ENCODE results near the gene TBPL1. TPM values are rescaled to one million over a fixed set of nuclear protein-coding genes. Genes with fewer than 3 reads are reported as not detected.

Gene TBPL1
- total and polyA plus RNA-seq, 9 of the 15 experiments (the other 6 are each of a cell fraction or from before 2014, with no cell fraction given) = 78.1 to 152 (median 107) TPM

GRCh38 chr6:134016558-134016814 is 63.5 kb downstream of the TBPL1 start:
- Histone ChIP-seq H3K4me3 (no peak overlapping the region), H3K9ac (ENCODE audit: insufficient read depth in 1 of 2, low read depth in 2 of 2, low read length in 2 of 2) (no peak overlapping the region), H2AFZ (ENCODE audit: low read depth, low read length) (no peak overlapping the region), H3K9me1 (ENCODE audit: control insufficient read depth, insufficient read depth, low read length) (no peaks in the 10 kb centered on the region), H3K4me2 (ENCODE audit: insufficient read depth, low read length) (no peak overlapping the region), H3K27me3 (ENCODE audit: control insufficient read depth in 2 of 2, insufficient read depth in 2 of 2, low read length in 2 of 2) (no peaks in the 10 kb centered on the region), H3K79me2 (ENCODE audit: control insufficient read depth, insufficient read depth, low read length) (no peaks in the 10 kb centered on the region), H3K4me1 (replicated peaks in 1 of 2; ENCODE audit: control insufficient read depth in 2 of 2, insufficient read depth in 2 of 2, low read length in 2 of 2) (peaks cover 4 to 16% of the 10 kb centered on the region in 2 experiments), H3K36me3 (ENCODE audit: control insufficient read depth, insufficient read depth, low read length) (no peaks in the 10 kb centered on the region), H3K27ac (ENCODE audit: extremely low read depth, low read depth, low read length) (no peak overlapping the region), H3K9me3 (replicated peaks; ENCODE audit: control insufficient read depth, insufficient read depth, low read depth, low read length) (no peaks in the 10 kb centered on the region), H4K20me1 (replicated peaks; ENCODE audit: control insufficient read depth, insufficient read depth, low read length) (no peaks in the 10 kb centered on the region)
- ChIA-PET POLR2A (interaction anchor here (1.3 to 1.5 kb wide), 2 partner anchors 13 to 14 kb away, joined by 3 to 8 read pairs; no protein-coding TSS in a partner anchor), CTCF (ENCODE audit: low intra/inter-chr PET ratio) (no interaction called here)
- DNase-seq (ENCODE audit: extremely low read depth in 1 of 4, low spot score in 3 of 4) = no peak
- ATAC-seq = no peak
- BruUV-seq (replicated peaks) = no TSS peak
- in situ Hi-C loops (cut with MboI) (no loop called here), intact Hi-C loops (cut with micrococcal nuclease) (no loop called here)
- TF ChIP-seq PML (IDR thresholded peaks at IDR 0.05; ENCODE audit: low read length) (no peak), KDM1A (IDR thresholded peaks at IDR 0.05) (peak in 1 of 2 experiments; percentile 10; a peak in 1 of 4 replicates)
- TF ChIP-seq, protein P1, sequence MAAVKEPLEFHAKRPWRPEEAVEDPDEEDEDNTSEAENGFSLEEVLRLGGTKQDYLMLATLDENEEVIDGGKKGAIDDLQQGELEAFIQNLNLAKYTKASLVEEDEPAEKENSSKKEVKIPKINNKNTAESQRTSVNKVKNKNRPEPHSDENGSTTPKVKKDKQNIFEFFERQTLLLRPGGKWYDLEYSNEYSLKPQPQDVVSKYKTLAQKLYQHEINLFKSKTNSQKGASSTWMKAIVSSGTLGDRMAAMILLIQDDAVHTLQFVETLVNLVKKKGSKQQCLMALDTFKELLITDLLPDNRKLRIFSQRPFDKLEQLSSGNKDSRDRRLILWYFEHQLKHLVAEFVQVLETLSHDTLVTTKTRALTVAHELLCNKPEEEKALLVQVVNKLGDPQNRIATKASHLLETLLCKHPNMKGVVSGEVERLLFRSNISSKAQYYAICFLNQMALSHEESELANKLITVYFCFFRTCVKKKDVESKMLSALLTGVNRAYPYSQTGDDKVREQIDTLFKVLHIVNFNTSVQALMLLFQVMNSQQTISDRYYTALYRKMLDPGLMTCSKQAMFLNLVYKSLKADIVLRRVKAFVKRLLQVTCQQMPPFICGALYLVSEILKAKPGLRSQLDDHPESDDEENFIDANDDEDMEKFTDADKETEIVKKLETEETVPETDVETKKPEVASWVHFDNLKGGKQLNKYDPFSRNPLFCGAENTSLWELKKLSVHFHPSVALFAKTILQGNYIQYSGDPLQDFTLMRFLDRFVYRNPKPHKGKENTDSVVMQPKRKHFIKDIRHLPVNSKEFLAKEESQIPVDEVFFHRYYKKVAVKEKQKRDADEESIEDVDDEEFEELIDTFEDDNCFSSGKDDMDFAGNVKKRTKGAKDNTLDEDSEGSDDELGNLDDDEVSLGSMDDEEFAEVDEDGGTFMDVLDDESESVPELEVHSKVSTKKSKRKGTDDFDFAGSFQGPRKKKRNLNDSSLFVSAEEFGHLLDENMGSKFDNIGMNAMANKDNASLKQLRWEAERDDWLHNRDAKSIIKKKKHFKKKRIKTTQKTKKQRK (IDR thresholded peaks at IDR 0.05; ENCODE audit: borderline replicate concordance, low read depth, low read length) = no peak
- no peak for FAIRE-seq

- DNase-seq (ENCODE audit: extremely low read depth in 1 of 4, low spot score in 3 of 4) (no peak), FAIRE-seq (no peak), ATAC-seq (no peak)
- ChIA-PET POLR2A (no interaction called here), CTCF (ENCODE audit: low intra/inter-chr PET ratio) (no interaction called here)
- H3K9ac ChIP-seq (ENCODE audit: insufficient read depth in 1 of 2, low read depth in 2 of 2, low read length in 2 of 2) = no peak overlapping the region
- H4K20me1 ChIP-seq (replicated peaks; ENCODE audit: control insufficient read depth, insufficient read depth, low read length) = no peaks in the 10 kb centered on the region
- H3K9me1 ChIP-seq (ENCODE audit: control insufficient read depth, insufficient read depth, low read length) = no peaks in the 10 kb centered on the region
- H3K36me3 ChIP-seq (ENCODE audit: control insufficient read depth, insufficient read depth, low read length) = no peaks in the 10 kb centered on the region
- in situ Hi-C loops (cut with MboI) (no loop called here), intact Hi-C loops (cut with micrococcal nuclease) (no loop called here)
- peaks cover 4 to 20% of the 10 kb centered on the region in 2 experiments for H3K4me1 ChIP-seq (replicated peaks in 1 of 2; ENCODE audit: control insufficient read depth in 2 of 2, insufficient read depth in 2 of 2, low read length in 2 of 2)
- H2AFZ ChIP-seq (ENCODE audit: low read depth, low read length) = no peak overlapping the region
- no peak for TF ChIP-seq CBX1 (IDR thresholded peaks at IDR 0.05; ENCODE audit: low read depth)
- TF ChIP-seq JUN (IDR thresholded peaks at IDR 0.05; ENCODE audit: borderline replicate concordance, low read depth, low read length) = no peak
- TF ChIP-seq JUN (CRISPR knock-in tag; IDR thresholded peaks at IDR 0.05; ENCODE audit: borderline replicate concordance) = no peak
- no peak for TF ChIP-seq DPF2 (IDR thresholded peaks at IDR 0.05)
- TF ChIP-seq ZZZ3 (IDR thresholded peaks at IDR 0.05) = no peak
- no peak for TF ChIP-seq U2AF2 (optimal IDR thresholded peaks at IDR 0.05; ENCODE audit: low read depth, low read length)
- no peak for TF ChIP-seq SIX5 (IDR thresholded peaks at IDR 0.05; ENCODE audit: borderline replicate concordance in 1 of 2, insufficient read depth in 1 of 2, low read depth in 1 of 2, low read length in 2 of 2)
- TF ChIP-seq NR2F6 (CRISPR knock-in tag; IDR thresholded peaks at IDR 0.05) = no peak
- TF ChIP-seq PCBP1 (IDR thresholded peaks at IDR 0.05; ENCODE audit: low read depth, low read length, poor library complexity, severe bottlenecking) = no peak
- TF ChIP-seq NFIC (IDR thresholded peaks at IDR 0.05) = no peak
- no peak for TF ChIP-seq SMARCA5 (IDR thresholded peaks at IDR 0.05)
- TF ChIP-seq, protein P2, sequence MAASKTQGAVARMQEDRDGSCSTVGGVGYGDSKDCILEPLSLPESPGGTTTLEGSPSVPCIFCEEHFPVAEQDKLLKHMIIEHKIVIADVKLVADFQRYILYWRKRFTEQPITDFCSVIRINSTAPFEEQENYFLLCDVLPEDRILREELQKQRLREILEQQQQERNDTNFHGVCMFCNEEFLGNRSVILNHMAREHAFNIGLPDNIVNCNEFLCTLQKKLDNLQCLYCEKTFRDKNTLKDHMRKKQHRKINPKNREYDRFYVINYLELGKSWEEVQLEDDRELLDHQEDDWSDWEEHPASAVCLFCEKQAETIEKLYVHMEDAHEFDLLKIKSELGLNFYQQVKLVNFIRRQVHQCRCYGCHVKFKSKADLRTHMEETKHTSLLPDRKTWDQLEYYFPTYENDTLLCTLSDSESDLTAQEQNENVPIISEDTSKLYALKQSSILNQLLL (CRISPR knock-in tag; IDR thresholded peaks at IDR 0.05; ENCODE audit: borderline replicate concordance) = no peak
- no peaks in the 10 kb centered on the region for H3K27me3 ChIP-seq (ENCODE audit: control insufficient read depth in 2 of 2, insufficient read depth in 2 of 2, low read length in 2 of 2)
- BruUV-seq (replicated peaks) = no TSS peak
- WGBS (ENCODE audit: insufficient coverage, low coverage, missing lambda C conversion rate) = 65% methylated on average over 1 of the region's 1 CpG
- no peak overlapping the region for H3K4me2 ChIP-seq (ENCODE audit: insufficient read depth, low read length)
- no peak overlapping the region for H3K27ac ChIP-seq (ENCODE audit: extremely low read depth, low read depth, low read length)
- no peaks in the 10 kb centered on the region for H3K9me3 ChIP-seq (replicated peaks; ENCODE audit: control insufficient read depth, insufficient read depth, low read depth, low read length)
- H3K4me3 ChIP-seq = no peak overlapping the region
- H3K79me2 ChIP-seq (ENCODE audit: control insufficient read depth, insufficient read depth, low read length) = no peaks in the 10 kb centered on the region
Observed at GRCh38 chr6:134020071-134020470, 67.0 kb downstream of the TBPL1 start.

All from K562 (cell line).